Germinal center (tissue), 1 donor: ENCODE data around the gene DNAJC5.
"Not testable (repeated sequence)": the region's sequence is repeated elsewhere in the genome, so short reads cannot be mapped to it uniquely, and the experiment has no call there.

Experiments used
- DNase-seq: peaks from one replicate; pipeline ENCODE4 v3.0.0; 2012; ENCODE audit warnings: mixed read lengths, low spot score

The DNAJC5 gene

DNA sequence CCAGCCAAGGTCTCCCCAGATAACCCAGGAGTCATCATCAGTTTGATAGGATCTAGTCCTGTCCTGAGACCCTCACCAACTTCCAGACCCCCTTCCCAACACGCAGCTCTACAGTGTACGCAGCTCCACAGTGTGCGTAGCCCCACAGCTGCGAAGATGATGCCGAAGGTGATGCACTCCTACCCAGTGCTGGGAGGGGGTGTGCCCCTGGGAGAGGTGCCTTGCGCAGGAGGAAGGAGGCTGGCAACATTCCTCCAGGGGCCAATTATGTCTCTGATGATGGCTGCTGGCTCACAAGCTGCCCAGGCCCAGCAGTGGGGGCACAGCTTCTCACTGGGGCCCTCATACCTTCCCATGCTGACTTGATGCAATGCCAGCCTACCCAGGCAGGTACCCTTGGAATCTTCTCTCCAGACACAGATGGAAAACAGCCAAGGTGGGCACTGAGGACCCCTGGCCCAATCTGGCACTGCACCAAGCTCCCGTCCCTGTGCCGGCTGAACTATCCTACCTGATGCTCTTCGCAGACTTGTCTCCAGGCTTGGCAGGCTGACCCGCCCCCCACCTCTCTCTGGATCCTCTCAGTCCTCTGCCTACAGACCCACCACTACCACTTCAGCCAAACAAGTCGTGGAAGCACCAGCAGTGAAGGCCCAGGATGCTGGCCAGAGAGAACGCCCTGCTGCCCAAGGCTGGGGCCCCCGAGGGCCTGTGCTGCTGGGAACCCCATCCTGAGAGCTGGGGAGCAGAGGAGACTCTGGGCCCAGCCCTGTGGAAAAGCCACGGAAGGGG, 73.4 kb downstream of the DNAJC5 start:
- DNase-seq, result no peak

DNA sequence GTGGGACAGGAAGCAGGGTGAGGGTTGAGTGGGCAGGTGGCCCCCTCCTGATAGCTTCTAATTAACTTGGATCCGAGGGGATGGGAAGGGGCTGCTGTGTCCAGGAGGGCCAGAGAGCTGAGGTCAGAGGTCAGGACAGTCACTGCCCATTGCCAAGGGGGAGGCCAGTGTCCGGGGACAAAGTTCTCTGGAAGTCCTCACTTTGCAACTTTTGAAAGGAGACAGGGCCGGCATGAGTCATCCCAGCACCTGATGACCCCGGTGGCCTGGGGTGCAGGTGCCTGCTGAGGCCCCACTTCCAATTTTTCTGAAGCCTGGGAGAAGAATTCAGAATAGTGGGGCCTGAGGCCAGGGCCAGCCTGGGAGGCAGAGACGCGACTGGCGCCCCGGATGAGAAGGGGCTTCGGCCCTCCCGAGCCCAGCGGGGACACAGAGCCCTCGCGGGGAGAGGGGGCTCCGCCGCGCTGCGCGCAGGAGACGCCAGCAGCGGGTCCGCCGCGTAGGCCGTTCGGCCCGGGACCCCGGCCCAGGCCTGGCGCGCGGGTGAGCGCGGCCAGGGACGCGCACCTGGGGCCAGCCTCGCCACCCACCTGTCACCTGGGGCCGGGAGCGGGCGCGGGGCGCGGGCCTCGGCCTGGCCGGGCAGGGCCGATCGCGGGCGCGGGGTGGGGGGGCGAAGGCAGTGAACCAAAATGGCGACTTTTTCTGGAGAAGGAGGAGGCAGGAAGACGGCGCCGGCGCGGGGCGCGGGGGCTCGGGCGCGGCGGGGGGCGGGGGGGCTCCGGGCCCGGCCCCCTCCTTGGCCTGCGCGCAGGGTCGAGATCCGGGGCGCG, 74.2 kb downstream of the DNAJC5 start:
- no peak for DNase-seq

GRCh38 chr20:63969838-63970713, 75.2 kb downstream of the DNAJC5 start, which contains the start of gene ZNF512B:
Gene ZNF512B (minus strand): TSS chr20:63969930. CDS start chr20:63967950, 1,980 bp downstream.
- DNase-seq, result peak; percentile 59

- no peak for DNase-seq
These were observed 75.9 kb downstream of the DNAJC5 start for GRCh38 chr20:63970714-63971431.

DNA sequence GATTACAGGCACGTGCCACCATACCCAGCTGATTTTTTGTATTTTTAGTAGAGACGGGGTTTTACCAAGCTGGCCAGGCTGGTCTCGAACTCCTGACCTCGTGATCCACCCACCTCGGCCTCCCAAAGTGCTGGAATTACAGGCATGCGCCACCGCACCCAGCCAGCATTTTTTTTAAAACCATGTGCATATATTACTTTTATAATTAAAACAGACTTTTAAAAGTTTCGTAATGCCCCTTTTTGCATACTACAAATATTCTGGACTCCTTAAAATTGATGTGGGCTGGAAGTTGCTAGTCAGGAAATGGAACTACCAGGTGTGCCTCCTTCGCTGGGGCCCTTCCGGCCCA, 77.0 kb downstream of the DNAJC5 start:
- DNase-seq, result not testable (repeated sequence)

DNA sequence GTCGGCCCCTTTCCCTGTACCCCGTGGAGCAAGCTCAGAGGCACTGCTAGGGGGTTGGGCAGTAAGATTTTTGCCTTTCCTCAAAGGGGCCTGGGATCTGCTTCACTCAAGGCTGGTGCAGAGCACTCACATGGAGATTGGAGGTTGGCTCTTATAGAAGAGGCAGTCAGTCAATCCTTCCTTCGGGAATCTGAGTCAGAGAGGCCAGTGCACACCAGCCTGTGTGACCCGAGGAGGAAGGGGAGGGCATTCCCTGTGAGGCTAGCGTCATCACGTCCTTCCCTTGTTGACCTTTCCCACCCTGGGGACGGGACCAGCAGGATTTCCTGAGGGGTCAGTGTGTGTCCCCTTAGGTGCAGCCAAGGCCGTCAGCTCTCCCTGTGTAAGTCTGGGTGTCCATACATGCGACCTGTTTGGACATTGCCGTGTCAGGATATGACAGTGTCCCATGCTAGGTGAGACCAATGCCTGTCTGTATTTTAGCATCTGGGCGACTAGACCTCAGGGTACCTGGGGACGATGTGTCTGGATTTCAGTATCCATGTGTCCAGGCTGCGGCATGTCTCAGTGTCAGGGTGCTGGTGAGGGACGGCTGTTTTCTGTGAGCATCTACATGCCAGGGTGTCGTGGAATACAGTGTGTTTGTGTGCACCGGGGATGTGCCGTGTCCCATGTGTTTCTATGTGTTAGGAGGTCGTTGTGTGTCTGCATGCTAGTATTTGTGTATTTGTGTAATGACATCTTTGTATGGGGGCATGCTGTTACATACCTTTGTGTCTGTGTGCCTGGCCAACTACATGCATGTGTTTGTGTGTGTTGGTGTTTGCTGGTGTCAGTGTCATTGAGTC, 77.6 kb downstream of the DNAJC5 start:
- no peak for DNase-seq

- no peak for DNase-seq
These were observed 78.2 kb downstream of the DNAJC5 start for GRCh38 chr20:63973160-63973479.

GRCh38 chr20:63973636-63974401, 78.9 kb downstream of the DNAJC5 start:
- peak; percentile 82 for DNase-seq

GRCh38 chr20:63974402-63975200, 79.7 kb downstream of the DNAJC5 start:
- DNase-seq, result no peak

DNA sequence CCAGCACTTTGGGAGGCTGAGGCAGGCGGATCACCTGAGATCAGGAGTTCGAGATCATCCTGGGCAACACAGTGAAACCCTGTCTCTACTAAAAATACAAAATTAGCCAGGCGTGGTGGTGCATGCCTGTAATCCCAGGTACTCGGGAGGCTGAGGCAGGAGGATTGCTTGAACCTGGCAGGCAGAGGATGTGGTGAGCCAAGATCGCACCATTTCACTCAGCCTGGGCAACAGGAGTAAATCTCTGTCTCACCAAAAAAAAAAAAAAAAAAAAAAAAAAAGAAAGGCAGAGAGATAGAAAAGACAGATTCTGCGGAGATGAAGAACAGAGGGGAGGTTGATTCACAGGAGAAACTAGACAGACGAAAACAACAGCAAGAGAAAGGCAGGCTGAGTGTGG, 81.6 kb downstream of the DNAJC5 start:
- DNase-seq, result not testable (repeated sequence)

DNA sequence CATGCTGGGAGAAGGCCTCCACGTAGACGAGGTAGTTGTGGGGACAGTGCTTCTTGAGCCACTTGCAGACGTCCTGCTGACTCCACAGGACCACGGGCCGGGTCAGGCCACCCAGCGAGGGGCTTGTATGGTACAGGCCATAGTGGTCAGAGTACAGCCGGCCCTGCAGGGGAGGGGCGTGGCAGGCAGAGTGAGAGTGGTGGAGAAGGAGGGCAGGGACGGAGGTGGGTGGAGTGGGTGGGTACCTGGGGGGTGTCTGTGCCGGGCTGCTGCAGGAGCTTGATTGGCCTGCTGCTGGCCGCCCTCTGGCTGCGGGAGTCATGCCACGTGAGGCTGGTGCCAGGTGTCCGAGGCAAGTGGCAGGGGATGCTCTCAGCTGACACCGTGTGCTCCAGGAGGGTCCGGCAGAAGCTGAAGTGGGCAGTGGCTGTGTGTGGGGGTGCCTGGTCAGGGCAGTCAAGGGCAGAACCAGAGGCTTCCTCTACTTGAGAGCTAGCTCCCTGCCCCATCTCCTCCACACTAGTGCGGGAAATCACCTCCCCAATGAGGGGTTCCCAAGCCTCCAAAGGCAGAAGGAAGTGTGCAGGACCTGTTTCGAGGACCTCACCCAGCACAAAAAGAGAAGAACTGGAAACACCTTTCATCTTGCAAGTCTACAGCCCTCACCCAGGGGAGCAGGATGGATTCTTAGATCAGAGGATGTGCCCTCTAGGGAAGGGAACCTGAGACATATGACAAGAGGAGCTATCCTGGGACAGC, 82.2 kb downstream of the DNAJC5 start:
- DNase-seq, result no peak

GRCh38 chr20:63977739-63978276, 82.9 kb downstream of the DNAJC5 start:
- DNase-seq, result no peak

DNA sequence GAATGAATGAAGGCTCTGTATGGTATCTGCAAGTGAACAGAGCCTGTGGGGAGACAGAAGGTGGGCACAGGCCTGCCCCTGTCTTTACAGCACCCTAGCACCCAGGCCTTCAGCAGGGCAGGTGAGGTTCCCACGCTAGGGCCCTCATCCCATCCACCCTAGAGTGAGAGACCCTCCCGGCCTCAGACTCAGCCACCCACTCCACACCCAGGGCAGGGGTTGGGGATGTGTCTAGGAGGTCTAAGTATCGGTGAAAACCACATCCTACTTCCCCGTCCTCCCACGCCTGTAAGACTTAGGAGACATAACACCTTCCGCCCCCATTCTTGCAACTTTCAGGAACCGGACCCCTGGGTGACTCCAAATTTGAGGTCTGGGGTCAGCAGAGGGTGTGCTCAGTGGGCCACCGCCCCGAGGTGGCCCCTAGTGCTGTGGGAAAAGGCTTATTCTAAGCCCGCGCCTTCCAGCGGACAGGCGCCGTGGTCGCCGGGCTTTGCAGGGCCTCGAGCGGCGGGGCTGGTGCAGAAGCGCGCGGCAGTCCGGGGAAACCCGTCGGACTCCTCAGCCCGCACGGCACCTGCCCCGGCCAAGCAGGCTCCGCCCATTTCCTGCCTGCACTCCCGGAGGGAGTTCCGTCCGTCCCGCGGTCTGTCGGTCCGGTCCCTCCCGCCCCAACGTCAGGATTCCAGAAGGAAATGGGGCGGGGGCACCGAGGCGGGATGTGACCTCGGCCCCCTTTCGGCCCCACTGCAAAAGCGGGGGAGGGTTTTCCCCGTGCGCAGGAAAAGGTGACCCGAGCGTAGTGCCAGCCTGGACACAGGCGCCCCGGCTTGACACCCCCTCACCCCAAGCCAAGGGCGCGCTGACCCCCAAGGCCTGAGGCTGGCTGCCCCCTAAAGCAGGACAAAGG, 83.6 kb downstream of the DNAJC5 start:
- DNase-seq, result peak; percentile 69

DNA sequence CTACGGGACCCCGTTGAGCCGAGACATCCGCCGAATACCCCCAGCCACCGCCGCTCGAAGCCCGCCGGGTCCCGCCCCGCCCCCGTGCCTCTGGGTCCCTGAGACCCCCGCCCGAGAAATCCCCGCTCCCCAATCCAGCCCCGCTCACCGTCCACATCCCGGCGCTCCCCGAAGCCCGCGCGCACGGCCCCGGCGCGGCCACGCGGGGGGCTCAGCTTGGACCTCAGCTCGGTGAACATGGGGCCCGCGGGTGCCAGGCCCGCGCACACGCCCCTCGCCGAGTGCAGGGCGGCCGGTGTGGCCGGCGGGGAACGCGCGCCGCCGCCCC, 84.3 kb downstream of the DNAJC5 start:
- DNase-seq, result no peak

DNA sequence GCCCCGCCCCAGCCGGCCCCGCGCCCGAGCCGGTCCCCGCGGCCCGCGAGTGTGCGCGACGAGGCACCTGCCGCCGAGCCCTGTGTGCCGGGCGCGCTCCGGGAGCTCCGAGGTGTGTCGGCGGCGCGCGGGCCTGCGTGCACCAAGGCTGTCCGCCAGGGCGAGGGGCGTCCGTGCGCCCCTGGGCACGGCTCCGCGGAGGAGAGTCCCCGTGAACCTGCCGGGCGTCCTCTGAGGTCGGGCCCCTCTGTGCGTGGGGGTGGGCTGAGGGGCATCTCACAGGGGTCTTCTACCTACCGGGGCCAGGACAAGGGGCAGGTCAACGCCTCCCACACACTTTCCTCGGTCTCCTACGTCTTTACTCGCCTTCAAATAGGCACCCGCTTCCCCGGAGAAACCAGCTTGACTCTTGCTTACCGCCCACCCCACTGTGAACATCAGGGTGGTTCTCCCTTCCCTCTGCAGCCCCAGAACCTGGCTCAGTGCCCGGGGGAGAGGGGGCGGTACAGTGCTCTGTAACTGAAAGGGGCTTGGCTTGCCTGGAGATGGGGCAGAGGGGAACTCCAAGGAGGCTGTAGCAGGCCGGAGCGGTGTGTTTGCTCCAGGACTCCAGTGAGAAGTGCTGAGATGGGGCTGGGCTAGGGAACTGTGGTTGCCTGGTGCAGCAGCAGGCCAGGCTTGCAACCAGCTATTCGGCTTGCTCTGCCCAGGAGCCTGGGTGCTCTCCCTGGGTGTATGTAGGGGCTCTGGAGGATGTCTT, 84.8 kb downstream of the DNAJC5 start, which contains the start of gene SAMD10:
TSS of gene SAMD10 (minus strand) at position 86 of the 760 bp plus-strand sequence. CDS start 175 bp downstream, outside the sequence.
- DNase-seq, result peak; percentile 79

- DNase-seq, result no peak
These were observed 85.4 kb downstream of the DNAJC5 start for GRCh38 chr20:63980317-63980805.
